ENCODE measurements around the gene MYO1E. TPM values are rescaled to one million over a fixed set of nuclear protein-coding genes. Genes with fewer than 3 reads are reported as not detected.

The MYO1E gene
- total RNA-seq, 1 donor: 93.5 TPM

GRCh38 chr15:59229453-59229852, 143.2 kb downstream of the MYO1E start:
- H3K4me3 ChIP-seq (ENCODE audit: low read depth, low read length): no peak overlapping the region

DNA sequence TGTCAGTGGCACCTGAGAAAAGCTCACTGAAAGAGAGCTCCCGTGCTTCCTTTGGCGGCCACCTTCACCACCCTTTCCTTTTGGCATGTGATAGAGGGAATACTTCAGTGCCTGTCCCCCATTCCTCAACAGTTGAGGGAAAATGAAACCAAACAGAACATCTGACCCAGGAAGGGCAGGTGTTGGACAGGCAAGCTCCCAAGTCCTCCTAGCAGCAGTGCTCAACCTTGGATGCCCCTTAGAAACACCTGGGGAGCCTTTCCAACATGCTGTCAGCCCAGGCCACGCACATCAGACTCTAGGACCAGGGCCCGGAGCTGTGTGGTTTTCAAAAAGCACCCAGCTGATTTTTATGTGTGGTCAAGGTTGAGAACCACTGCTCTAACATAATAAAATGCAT, 143.7 kb downstream of the MYO1E start:
- H3K4me3 ChIP-seq (ENCODE audit: low read depth, low read length): no peak overlapping the region
- no peak for TF ChIP-seq CTCF (IDR thresholded peaks at IDR 0.05; ENCODE audit: insufficient read depth, low read length)
- no peak for DNase-seq (ENCODE audit: low read depth)

More at GRCh38 chr15:59229453-59229852, 143.2 kb downstream of the MYO1E start:
- TF ChIP-seq CTCF (IDR thresholded peaks at IDR 0.05; ENCODE audit: insufficient read depth, low read length): no peak
- no peak for DNase-seq (ENCODE audit: low read depth)

GRCh38 chr15:59227021-59227420, 145.7 kb downstream of the MYO1E start:
- DNase-seq (ENCODE audit: low read depth): no peak
- no peak for TF ChIP-seq CTCF (IDR thresholded peaks at IDR 0.05; ENCODE audit: insufficient read depth, low read length)
- no peak overlapping the region for H3K4me3 ChIP-seq (ENCODE audit: low read depth, low read length)

- TF ChIP-seq CTCF (IDR thresholded peaks at IDR 0.05; ENCODE audit: insufficient read depth, low read length): no peak
- DNase-seq (ENCODE audit: low read depth): no peak
- H3K4me3 ChIP-seq (ENCODE audit: low read depth, low read length): no peak overlapping the region
Observed at GRCh38 chr15:59224474-59224873, 148.2 kb downstream of the MYO1E start.

GRCh38 chr15:59223736-59224135, 148.9 kb downstream of the MYO1E start:
- DNase-seq (ENCODE audit: low read depth): no peak
- no peak overlapping the region for H3K4me3 ChIP-seq (ENCODE audit: low read depth, low read length)
- TF ChIP-seq CTCF (IDR thresholded peaks at IDR 0.05; ENCODE audit: insufficient read depth, low read length): no peak

DNA sequence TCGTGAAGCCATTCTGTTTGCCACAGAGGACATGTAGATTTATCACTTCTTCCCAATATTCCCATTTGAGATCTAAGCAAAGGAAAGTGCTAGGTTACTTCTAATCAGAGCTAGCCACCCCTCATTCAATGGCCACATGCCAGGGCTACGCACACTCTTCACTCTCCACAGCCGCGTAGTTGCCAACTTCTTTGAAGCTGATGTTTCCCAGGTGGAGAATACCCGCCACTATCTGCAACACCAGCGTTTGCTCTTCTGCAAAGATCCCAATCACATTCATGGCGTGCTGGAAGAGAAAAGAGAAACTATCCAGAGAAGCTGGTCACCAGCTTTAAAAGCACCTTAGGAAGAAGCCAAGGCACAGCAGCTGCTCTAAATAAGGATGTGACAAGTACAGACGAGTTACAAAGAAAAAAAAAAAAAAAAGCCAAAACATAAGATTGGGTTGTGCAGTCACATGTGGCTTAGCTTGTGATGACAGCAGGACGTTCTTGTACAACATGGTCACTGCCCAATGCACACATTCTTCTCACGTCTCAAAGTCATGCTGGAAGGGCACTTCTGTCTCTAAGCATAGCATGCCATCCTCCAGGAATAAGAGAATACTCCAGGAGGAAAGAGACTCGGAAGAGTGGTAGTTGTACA, 149.6 kb downstream of the MYO1E start:
- no peak overlapping the region for H3K4me3 ChIP-seq (ENCODE audit: low read depth, low read length)

More for the DNA sequence above, 149.6 kb downstream of the MYO1E start:
- no peak for TF ChIP-seq CTCF (IDR thresholded peaks at IDR 0.05; ENCODE audit: insufficient read depth, low read length)
- no peak for DNase-seq (ENCODE audit: low read depth)

All from fibroblast of the aortic adventitia (primary cell).